SH-SY5Y (cell line): ENCODE data around the gene RPL3.

Experiments
- GATA2 ChIP-seq: IDR thresholded peaks from 2 replicates; pipeline ENCODE4 v1.6.1; 2011; ENCODE audit warnings: mild to moderate bottlenecking, low read depth, low read length
- GATA3 ChIP-seq: IDR thresholded peaks from 2 replicates; pipeline ENCODE4 v1.6.1; 2011; ENCODE audit warnings: low read depth, mild to moderate bottlenecking, low read length, moderate library complexity

RPL3 gene

DNA sequence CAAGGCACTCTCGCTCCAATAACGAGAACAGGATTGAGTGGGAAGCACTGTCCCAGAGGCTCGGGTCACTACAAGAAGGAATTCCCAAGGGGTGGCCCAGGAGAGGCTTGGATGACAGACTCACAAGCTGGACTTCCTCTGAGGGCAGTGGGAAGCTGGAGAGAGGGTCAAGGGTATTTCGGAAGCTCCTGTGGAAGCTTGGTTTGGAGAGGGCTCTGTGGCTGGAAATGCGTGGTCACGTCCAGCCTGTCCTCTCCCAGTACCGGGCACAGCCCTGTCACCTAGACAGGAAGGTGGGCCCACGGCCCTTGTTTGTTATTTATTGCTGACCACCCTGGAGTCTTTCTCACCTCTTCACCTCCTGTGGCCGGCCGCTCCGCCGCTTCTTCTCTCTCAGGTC, 35.7 kb upstream of the RPL3 start:
- TF ChIP-seq GATA2, result no peak
- no peak for TF ChIP-seq GATA3

DNA sequence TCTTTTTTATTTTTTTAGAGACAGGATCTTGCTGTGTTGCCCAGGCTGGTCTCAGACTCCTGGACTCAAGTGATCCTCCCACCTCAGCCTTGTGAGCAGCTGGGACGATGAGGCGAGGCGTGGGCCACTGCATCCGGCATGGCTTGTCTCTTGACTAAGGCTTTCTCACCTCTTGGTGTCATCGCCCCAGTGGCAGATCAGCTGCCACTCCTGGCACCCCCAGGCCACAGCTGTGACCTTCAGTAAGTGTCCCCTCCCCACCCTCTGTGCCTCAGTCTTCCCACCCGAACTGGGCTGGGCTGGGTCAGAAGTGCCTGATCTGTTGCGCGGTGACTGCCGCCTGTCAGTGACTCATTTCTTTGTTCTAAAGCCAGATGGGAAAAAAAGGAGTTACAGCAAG, 33.9 kb upstream of the RPL3 start:
- TF ChIP-seq GATA3 (no peak), GATA2 (no peak)

GRCh38 chr22:39352306-39352891, 33.0 kb upstream of the RPL3 start:
- TF ChIP-seq GATA3 (no peak), GATA2 (no peak)

DNA sequence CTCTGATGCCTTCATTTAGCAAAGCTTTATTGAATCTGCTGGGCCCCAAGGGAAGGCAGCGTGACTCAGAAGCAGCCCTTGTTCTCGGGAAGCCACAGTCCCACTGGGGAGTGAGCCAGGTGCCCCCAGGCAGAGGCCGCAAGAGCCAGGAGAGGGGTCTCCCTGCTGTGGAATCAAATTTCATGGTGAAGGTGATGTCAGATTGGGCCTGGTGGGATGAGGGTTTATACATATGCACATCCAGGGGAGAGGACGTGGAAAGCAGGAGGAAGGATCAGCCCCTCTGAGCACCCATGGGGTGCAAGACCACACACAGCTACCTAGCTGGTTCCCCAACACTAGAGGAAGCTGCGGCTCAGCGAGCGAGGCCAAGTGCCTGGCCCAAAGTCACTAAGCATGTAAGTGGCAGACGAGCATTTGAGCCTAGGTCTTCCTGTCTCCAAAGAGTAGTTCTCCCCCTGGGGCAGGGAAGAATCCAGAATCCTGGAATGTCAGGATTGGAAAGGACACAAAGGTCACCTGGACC, 32.3 kb upstream of the RPL3 start:
- no peak for TF ChIP-seq GATA2
- no peak for TF ChIP-seq GATA3

- TF ChIP-seq GATA2 (no peak), GATA3 (no peak)
These were observed 31.6 kb upstream of the RPL3 start for GRCh38 chr22:39350757-39351688.

DNA sequence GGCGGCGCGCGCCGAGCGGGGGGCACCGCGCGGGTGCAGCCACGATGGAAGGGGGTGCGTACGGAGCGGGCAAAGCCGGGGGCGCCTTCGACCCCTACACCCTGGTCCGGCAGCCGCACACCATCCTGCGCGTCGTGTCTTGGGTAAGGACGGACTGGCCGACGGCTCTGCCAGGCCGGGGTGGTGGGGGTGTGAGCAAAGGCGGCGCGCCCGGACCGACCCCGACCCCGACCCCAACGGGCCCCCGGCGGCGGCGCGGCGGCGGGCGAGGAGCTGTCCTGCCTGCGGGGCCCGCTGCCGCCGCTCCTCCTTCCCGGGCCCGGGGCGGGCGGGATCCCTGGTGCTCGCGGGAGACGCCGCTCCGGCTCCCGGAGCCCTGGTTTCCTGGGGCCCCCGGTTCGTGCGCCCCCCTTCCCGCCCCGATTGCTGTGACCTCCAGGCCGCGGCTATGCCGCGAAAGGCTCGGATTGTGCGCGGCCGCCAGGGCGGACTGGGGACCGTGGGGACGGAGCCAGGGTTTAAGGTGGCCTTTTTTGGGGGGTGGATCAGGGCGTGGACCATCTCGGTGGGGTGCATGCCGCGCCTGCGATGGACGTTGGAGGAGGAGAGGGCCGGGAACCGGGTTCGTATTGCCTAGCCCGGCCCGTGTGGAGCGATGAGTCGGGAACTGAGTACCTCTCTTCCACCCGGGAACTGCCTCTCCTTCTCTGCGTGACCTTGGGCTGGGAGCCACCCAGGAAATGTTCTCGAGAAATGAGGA, 30.7 kb upstream of the RPL3 start, which contains the start of gene SYNGR1:
Gene SYNGR1 (plus strand): TSS at position 25 of the 760 bp plus-strand sequence. CDS start 20 bp downstream, at position 45.
- TF ChIP-seq GATA3 (no peak), GATA2 (no peak)

DNA sequence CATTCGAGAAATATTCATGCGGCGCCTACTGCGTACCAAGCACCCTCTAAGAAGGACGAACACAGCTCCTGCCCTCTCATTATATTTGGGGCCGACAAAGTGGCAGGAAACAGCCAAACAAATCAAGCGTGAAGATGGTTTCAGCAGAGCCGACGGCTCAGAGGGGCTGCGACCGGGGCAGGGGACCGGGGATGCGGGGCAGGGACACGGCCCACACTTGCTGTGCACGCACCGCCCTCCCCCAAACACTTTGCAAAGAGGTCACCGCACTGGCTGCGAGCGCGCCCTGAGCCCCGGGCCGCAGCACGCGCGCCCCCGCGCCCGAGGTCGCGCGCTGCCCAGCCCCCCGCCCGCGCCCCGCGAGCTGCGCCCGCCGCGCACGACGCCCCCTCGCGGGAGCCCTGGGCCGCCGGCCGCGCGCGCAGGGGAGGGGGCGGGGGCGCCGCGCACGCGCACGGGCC, 30.1 kb upstream of the RPL3 start:
- TF ChIP-seq GATA2 (no peak), GATA3 (no peak)

- TF ChIP-seq GATA2 (no peak), GATA3 (no peak)
These were observed 29.6 kb upstream of the RPL3 start for GRCh38 chr22:39348909-39349505.

- TF ChIP-seq GATA3 (no peak), GATA2 (no peak)
These were observed 25.8 kb upstream of the RPL3 start for GRCh38 chr22:39345231-39345630.

GRCh38 chr22:39344046-39344390, 24.6 kb upstream of the RPL3 start:
- TF ChIP-seq GATA2 (no peak), GATA3 (no peak)

DNA sequence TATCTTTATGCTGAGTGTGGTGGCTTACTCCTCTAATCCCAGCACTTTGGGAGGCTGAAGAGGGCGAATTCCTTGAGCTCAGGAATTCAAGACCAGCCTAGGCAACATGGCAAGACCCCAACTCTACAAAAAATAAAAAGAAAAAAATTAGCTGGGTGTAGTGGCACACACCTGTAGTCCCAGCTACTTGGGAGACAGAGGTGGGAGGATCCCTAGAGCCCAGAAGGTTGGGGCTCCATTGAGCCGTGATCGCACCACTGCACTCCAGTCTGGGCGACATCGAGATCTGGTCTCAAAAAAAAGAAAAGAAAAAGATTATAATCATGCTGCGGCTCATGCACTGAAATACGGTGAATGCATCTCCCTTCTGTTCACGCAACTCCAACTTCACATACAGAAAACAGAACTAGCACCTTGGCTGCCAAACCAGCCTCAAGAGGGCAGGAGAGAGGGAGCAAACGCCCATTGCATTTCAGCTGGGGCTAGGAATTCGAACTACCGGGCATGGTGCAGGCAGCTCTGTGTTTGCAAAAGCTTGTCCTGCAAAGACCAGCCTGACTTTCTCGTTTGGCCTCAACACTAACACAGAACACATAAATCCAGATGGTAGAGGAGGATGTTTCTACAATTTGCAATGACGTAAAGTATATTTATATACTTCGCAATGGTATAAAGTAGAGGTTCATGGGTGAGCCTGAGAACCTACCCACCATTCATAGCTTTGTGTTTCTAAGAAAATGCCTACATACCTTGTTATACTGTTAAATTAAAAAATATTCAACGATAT, 24.0 kb upstream of the RPL3 start:
- TF ChIP-seq GATA2, result no peak

DNA sequence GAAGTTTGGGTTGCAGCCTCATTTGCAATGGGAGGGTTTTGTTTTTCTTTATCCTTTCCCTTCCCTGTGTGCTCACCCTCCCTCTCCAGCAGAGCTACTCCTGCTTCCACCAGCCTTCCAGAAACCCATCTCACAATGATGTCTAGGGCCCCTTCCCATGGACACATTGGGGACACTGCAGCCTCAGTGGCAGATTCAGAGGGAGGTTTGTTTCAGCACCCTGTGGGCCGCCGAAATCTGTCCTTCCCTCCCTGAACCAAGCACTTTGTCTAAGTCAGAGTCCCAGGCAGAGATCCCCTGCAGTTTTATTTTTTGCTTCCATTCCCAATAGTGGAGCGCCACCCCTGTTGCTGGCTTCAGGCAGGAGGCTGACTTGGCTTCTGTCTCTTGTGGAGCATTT, 21.8 kb upstream of the RPL3 start:
- TF ChIP-seq GATA3 (no peak), GATA2 (no peak)

DNA sequence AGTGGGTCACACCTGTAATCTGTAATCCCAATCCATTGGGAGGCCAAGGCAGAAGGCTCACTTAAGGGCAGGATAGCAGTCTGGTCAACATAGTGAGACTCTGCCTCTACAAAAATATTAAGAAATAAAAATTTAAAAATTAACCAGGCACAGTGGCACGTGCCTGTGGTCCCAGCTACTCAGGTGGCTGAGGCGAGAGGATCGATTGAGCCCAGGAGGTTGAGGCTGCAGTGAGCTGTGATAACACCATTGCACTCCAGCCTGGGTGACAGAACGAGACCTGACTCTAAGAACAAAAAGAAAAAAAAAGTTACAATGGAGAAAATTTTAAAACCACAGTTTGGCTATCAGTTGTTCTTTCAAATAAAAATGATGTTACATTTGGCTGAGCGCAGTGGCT, 17.0 kb upstream of the RPL3 start:
- TF ChIP-seq GATA2, result no peak
- no peak for TF ChIP-seq GATA3
